OCI-LY1 (cell line): ENCODE measurements around the gene VIPR2.
"Not testable (repeated sequence)": the region's sequence is repeated elsewhere in the genome, so short reads cannot be mapped to it uniquely, and the experiment has no call there.

Experiments used
- H2AFZ ChIP-seq: fragments of 200-600 bp; sonication (generic), shearing (Covaris generic); 2 replicates; pipeline ENCODE4 v1.6.0; 2014; ENCODE audit warnings: antibody characterized with exemption, mild to moderate bottlenecking, low read length
- H3F3A ChIP-seq: fragments of 200-600 bp; sonication (generic), shearing (Covaris generic); 2 replicates; pipeline ENCODE4 v1.6.0; 2014; ENCODE audit warnings: mild to moderate bottlenecking, antibody characterized with exemption, low read length, moderate library complexity; ENCODE audit not compliant: insufficient read depth
- H3K27ac ChIP-seq: fragments of 200-600 bp; sonication (generic); 2 replicates; pipeline ENCODE4 v1.5.1; 2014; ENCODE audit warnings: low read length, mixed run types, mild to moderate bottlenecking, low read depth; ENCODE audit not compliant: poor library complexity, severe bottlenecking
- H3K27me3 ChIP-seq: fragments of 200-600 bp; sonication (generic); 2 replicates; pipeline ENCODE4 v1.6.0; 2014; ENCODE audit warnings: antibody characterized with exemption, mild to moderate bottlenecking, low read length, moderate library complexity; ENCODE audit not compliant: insufficient read depth
- H3K36me3 ChIP-seq: fragments of 200-600 bp; sonication (generic); 2 replicates; pipeline ENCODE4 v1.6.1; 2014; ENCODE audit warnings: mild to moderate bottlenecking, antibody characterized with exemption, low read length, moderate library complexity, mixed read lengths; ENCODE audit not compliant: insufficient read depth
- H3K4me1 ChIP-seq: fragments of 200-600 bp; sonication (generic); 2 replicates; pipeline ENCODE4 v1.5.1; 2014; ENCODE audit warnings: mild to moderate bottlenecking, low read length, moderate library complexity; ENCODE audit not compliant: insufficient read depth, severe bottlenecking
- H3K4me2 ChIP-seq: fragments of 200-600 bp; sonication (generic), shearing (Covaris generic); 2 replicates; pipeline ENCODE4 v1.6.1; 2014; ENCODE audit warnings: low read length
- H3K4me3 ChIP-seq: fragments of 200-600 bp; sonication (generic); 2 replicates; pipeline ENCODE4 v1.5.1; 2014; ENCODE audit warnings: low read length, low read depth, mild to moderate bottlenecking, mixed read lengths; ENCODE audit not compliant: poor library complexity, severe bottlenecking
- H3K79me2 ChIP-seq: fragments of 200-600 bp; shearing (Covaris generic); 2 replicates; pipeline ENCODE4 v1.6.1; 2016; ENCODE audit warnings: mixed run types, low read length, mixed read lengths; ENCODE audit not compliant: insufficient read depth
- H3K9ac ChIP-seq: fragments of 200-600 bp; sonication (generic), shearing (Covaris generic); 2 replicates; pipeline ENCODE4 v1.6.1; 2014; ENCODE audit warnings: mild to moderate bottlenecking, low read length, mixed read lengths
- H3K9me2 ChIP-seq: fragments of 200-600 bp; sonication (generic), shearing (Covaris generic); 2 replicates; pipeline ENCODE4 v1.6.1; 2014; ENCODE audit warnings: low read depth, mild to moderate bottlenecking, low read length, mixed read lengths
- H3K9me3 ChIP-seq: fragments of 200-600 bp; shearing (Covaris generic); 2 replicates; pipeline ENCODE4 v1.6.1; 2014; ENCODE audit warnings: low read length, mixed read lengths
- H4K20me1 ChIP-seq: fragments of 200-600 bp; sonication (generic), shearing (Covaris generic); 2 replicates; pipeline ENCODE4 v1.6.0; 2016; ENCODE audit warnings: mild to moderate bottlenecking, low read length; ENCODE audit not compliant: insufficient read depth
- CTCF ChIP-seq: fragments of 200-600 bp; sonication (generic), shearing (Covaris generic); IDR thresholded peaks from 2 replicates; pipeline ENCODE4 v1.5.1; 2017; ENCODE audit warnings: mild to moderate bottlenecking, antibody characterized with exemption, low read length, moderate library complexity, mixed read lengths
- EZH2 ChIP-seq: fragments of 200-600 bp; sonication (generic), shearing (Covaris generic); IDR thresholded peaks from 2 replicates; pipeline ENCODE4 v1.8.0; 2017; ENCODE audit warnings: borderline replicate concordance, mixed run types, mild to moderate bottlenecking, antibody characterized with exemption, low read length, moderate library complexity, mixed read lengths

VIPR2 gene

GRCh38 chr7:159136846-159137245 lies 7.8 kb downstream of the VIPR2 start:
- H3K9me3 ChIP-seq, result no peaks in the 10 kb centered on the region
- H3K4me1 ChIP-seq, result no peaks in the 10 kb centered on the region
- no peaks in the 10 kb centered on the region for H3K9me2 ChIP-seq
- H3K36me3 ChIP-seq, result no peaks in the 10 kb centered on the region
- TF ChIP-seq CTCF (no peak), EZH2 (no peak)
- H3K9ac ChIP-seq, result no peak overlapping the region
- H3K27me3 ChIP-seq, result 0 out of 2 replicates have a peak, but pooled peaks cover 5% of the 10 kb centered on the region
- H4K20me1 ChIP-seq, result no peaks in the 10 kb centered on the region
- no peak overlapping the region for H3K4me2 ChIP-seq
- no peak overlapping the region for H2AFZ ChIP-seq
- no peak overlapping the region for H3K27ac ChIP-seq
- H3K79me2 ChIP-seq, result no peaks in the 10 kb centered on the region
- no peaks in the 10 kb centered on the region for H3F3A ChIP-seq
- H3K4me3 ChIP-seq, result no peak overlapping the region

GRCh38 chr7:159136442-159136841 lies 8.2 kb downstream of the VIPR2 start:
- H3K79me2 ChIP-seq, result no peaks in the 10 kb centered on the region
- no peak overlapping the region for H3K4me3 ChIP-seq
- no peaks in the 10 kb centered on the region for H3F3A ChIP-seq
- no peak overlapping the region for H3K9ac ChIP-seq
- H3K4me2 ChIP-seq, result no peak overlapping the region
- TF ChIP-seq CTCF (no peak), EZH2 (no peak)
- no peak overlapping the region for H3K27ac ChIP-seq
- H3K36me3 ChIP-seq, result no peaks in the 10 kb centered on the region
- no peaks in the 10 kb centered on the region for H3K4me1 ChIP-seq
- H3K9me3 ChIP-seq, result no peaks in the 10 kb centered on the region
- H4K20me1 ChIP-seq, result no peaks in the 10 kb centered on the region
- no peak overlapping the region for H2AFZ ChIP-seq
- 0 out of 2 replicates have a peak, but pooled peaks cover 5% of the 10 kb centered on the region for H3K27me3 ChIP-seq
- no peaks in the 10 kb centered on the region for H3K9me2 ChIP-seq

DNA sequence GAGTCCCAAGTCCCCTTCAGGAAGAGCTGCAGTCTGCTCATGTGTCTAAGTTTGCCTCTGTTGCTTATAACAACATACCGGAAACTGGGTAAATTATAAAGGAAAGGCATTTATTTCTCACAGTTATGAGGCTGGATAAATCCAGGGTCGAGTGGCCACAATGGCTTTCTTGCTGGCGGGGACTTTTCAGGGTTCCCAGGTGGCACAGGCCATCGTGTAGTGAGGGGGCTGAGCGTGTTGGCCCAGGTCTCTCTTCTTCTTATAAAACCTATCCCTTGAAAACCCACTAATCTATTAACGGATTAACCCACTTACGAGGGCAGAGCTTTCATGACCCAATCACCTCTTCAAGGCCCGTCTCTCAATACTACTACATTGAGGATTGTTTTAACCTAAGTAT lies 8.7 kb downstream of the VIPR2 start:
- H3K9me2 ChIP-seq, result no peaks in the 10 kb centered on the region
- H3K36me3 ChIP-seq, result no peaks in the 10 kb centered on the region
- H2AFZ ChIP-seq, result no peak overlapping the region
- no peak overlapping the region for H3K4me3 ChIP-seq
- no peak overlapping the region for H3K9ac ChIP-seq
- 0 out of 2 replicates have a peak, but pooled peaks cover 5% of the 10 kb centered on the region for H3K27me3 ChIP-seq
- H3K27ac ChIP-seq, result no peak overlapping the region
- H3K9me3 ChIP-seq, result no peaks in the 10 kb centered on the region
- H3F3A ChIP-seq, result no peaks in the 10 kb centered on the region
- no peak for TF ChIP-seq CTCF
- TF ChIP-seq EZH2, result no peak
- no peaks in the 10 kb centered on the region for H4K20me1 ChIP-seq
- no peak overlapping the region for H3K4me2 ChIP-seq
- no peaks in the 10 kb centered on the region for H3K79me2 ChIP-seq
- no peaks in the 10 kb centered on the region for H3K4me1 ChIP-seq

GRCh38 chr7:159132670-159133443 lies 11.8 kb downstream of the VIPR2 start:
- H3K9me3 ChIP-seq, H3K9ac ChIP-seq, H2AFZ ChIP-seq, H3K4me1 ChIP-seq, H4K20me1 ChIP-seq, H3K36me3 ChIP-seq, H3F3A ChIP-seq, H3K27me3 ChIP-seq, H3K9me2 ChIP-seq, H3K79me2 ChIP-seq, H3K4me3 ChIP-seq, H3K27ac ChIP-seq, H3K4me2 ChIP-seq: not testable (repeated sequence)
